Thyroid gland (tissue), 4 donors: Measurements from ENCODE around the gene SPAG17. TPM values are rescaled to one million over a fixed set of nuclear protein-coding genes. Genes with fewer than 3 reads are reported as not detected.
A peak's percentile ranks its signal among the peaks of the same experiment; 100 is the strongest.

Source experiments
- DNase-seq, 2 donors: peaks; one replicate each; pipeline ENCODE4 v3.0.0-alpha.2; 2019
- H3K27ac ChIP-seq, 3 donors: fragments of 200-600 bp; sonication (generic); 1 replicate in 2 of 3; 2 replicates in 1 of 3; pipeline ENCODE4 v1.5.1; 2016 to 2019; ENCODE audit warnings: mild to moderate bottlenecking in 1 of 3, moderate library complexity in 1 of 3
- H3K27me3 ChIP-seq: fragments of 200-600 bp; sonication (generic); one replicate; pipeline ENCODE4 v1.5.1; 2019
- H3K36me3 ChIP-seq, 2 donors: fragments of 200-600 bp; sonication (generic); one replicate each; pipeline ENCODE4 v1.5.1; 2016 to 2019
- H3K4me1 ChIP-seq, 2 donors: fragments of 200-600 bp; sonication (generic); one replicate each; pipeline ENCODE4 v1.5.1; 2017 to 2019
- H3K4me3 ChIP-seq, 3 donors: fragments of 200-600 bp; sonication (generic); replicated peaks in 1 of 3; 1 replicate in 2 of 3; 2 replicates in 1 of 3; pipeline ENCODE4 v1.5.1; 2016; ENCODE audit warnings: mild to moderate bottlenecking in 1 of 3
- H3K9me3 ChIP-seq: fragments of 200-600 bp; sonication (generic); one replicate; pipeline ENCODE4 v1.5.1; 2017
- POLR2A ChIP-seq, 2 donors: fragments of 450-650 bp; IDR thresholded peaks; one replicate each; pipeline ENCODE4 v1.6.1; 2017; ENCODE audit warnings: antibody characterized with exemption in 2 of 2, mild to moderate bottlenecking in 2 of 2, moderate library complexity in 1 of 2
- WGBS, 2 donors: methylation state at CpG; one replicate each; pipeline ENCODE4 v1.1.5; 2017; 5-methylcytosine and 5-hydroxymethylcytosine counted together
- intact Hi-C: fragments of 100-400 bp; cut with DNase I; formaldehyde crosslinking; loops from one replicate; pipeline ENCODE4 v1.15.1; 2023
- total RNA-seq, 4 donors: library from RNA; depleted of rRNA; stranded (reverse); fragments of >200 nt; gene quantifications; one replicate each; pipeline ENCODE4 v1.2.3, GENCODE V29; 2016
- TF ChIP-seq, protein P1 (sequence below), 6 experiments: fragments of 200-600 bp in 3 of 6; fragments of 450-650 bp in 3 of 6; sonication (generic) in 3 of 6; IDR thresholded peaks; one replicate each; pipeline ENCODE4 v1.5.1; 2016 to 2019; ENCODE audit warnings: antibody characterized with exemption in 6 of 6, mild to moderate bottlenecking in 2 of 6, inconsistent platforms in 1 of 6, moderate library complexity in 1 of 6

SPAG17 gene
- total RNA-seq, 4 donors from 2014 or later, result 0.81 to 14.6 (median 8.5) TPM

- peaks cover 3 to 17% of the 10 kb centered on the region in 2 donors for H3K4me1 ChIP-seq
- no peak overlapping the region for H3K4me3 ChIP-seq
- intact Hi-C loops, result no loop called here
- TF ChIP-seq, protein P1, sequence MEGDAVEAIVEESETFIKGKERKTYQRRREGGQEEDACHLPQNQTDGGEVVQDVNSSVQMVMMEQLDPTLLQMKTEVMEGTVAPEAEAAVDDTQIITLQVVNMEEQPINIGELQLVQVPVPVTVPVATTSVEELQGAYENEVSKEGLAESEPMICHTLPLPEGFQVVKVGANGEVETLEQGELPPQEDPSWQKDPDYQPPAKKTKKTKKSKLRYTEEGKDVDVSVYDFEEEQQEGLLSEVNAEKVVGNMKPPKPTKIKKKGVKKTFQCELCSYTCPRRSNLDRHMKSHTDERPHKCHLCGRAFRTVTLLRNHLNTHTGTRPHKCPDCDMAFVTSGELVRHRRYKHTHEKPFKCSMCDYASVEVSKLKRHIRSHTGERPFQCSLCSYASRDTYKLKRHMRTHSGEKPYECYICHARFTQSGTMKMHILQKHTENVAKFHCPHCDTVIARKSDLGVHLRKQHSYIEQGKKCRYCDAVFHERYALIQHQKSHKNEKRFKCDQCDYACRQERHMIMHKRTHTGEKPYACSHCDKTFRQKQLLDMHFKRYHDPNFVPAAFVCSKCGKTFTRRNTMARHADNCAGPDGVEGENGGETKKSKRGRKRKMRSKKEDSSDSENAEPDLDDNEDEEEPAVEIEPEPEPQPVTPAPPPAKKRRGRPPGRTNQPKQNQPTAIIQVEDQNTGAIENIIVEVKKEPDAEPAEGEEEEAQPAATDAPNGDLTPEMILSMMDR (IDR thresholded peaks at IDR 0.05), result no peak
- TF ChIP-seq POLR2A (IDR thresholded peaks at IDR 0.05), result no peak
- no peak overlapping the region for H3K27ac ChIP-seq
- DNase-seq, result no peak
- no peaks in the 10 kb centered on the region for H3K36me3 ChIP-seq
- no peaks in the 10 kb centered on the region for H3K27me3 ChIP-seq
- H3K9me3 ChIP-seq, result no peaks in the 10 kb centered on the region
Measured at GRCh38 chr1:117971777-117972176, 213.3 kb downstream of the SPAG17 start.

DNA sequence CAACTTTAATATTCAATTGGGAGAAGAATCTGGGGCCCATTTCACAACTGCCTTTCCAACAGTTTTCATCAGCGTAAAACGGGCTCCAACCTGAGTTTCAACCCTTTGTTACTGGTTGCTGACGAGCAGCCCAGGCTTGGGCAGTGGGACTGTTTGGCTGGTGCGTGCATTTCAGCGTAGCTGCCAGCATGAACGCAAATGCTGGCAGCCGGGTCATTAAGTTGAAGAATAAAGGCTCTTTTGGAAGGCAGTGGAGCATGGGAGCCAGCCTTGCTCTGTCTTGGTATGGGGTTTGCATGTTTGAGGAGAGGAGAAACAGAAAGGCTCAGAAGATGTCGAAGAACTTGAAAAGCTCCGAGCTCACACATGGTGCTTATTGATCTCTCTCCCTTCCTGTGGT, 214.8 kb downstream of the SPAG17 start:
- DNase-seq, result peak; percentile 58 to 70
- WGBS, 2 donors, result 21 to 26% methylated on average over 9 of the region's 9 CpGs
- H3K36me3 ChIP-seq, result no peaks in the 10 kb centered on the region
- TF ChIP-seq POLR2A (IDR thresholded peaks at IDR 0.05), result no peak
- TF ChIP-seq, protein P1 (IDR thresholded peaks at IDR 0.05), result no peak
- H3K4me1 ChIP-seq, result peaks cover 3 to 10% of the 10 kb centered on the region in 2 donors
- no peaks in the 10 kb centered on the region for H3K27me3 ChIP-seq
- H3K9me3 ChIP-seq, result no peaks in the 10 kb centered on the region
- intact Hi-C loops, result no loop called here
- no peak overlapping the region for H3K27ac ChIP-seq
- no peak overlapping the region for H3K4me3 ChIP-seq

DNA sequence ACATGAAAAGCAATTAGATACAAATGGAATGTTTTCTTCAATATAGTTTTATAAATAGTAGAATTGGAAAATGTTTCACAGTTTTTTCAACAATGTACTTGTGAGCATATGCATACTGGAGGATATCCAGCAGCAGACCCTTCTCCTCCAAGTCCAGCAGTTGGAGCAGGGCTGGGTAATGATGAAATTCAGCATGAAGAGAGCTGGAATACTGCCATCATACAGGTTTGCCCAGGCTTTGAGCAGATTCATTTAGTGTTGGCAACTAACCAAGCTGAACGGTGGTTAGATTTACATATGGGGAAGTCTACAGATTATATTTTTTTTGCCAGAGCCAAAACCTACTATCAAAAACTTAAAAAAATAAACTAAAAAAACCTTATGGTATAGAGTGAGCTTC, 217.1 kb downstream of the SPAG17 start:
- 0 to 10% methylated on average over 1 of the region's 1 CpG for WGBS, 2 donors
- no peak overlapping the region for H3K27ac ChIP-seq
- H3K4me3 ChIP-seq, result no peak overlapping the region
- DNase-seq, result no peak
- no peaks in the 10 kb centered on the region for H3K27me3 ChIP-seq
- H3K36me3 ChIP-seq, result no peaks in the 10 kb centered on the region
- H3K9me3 ChIP-seq, result no peaks in the 10 kb centered on the region
- no peak for TF ChIP-seq POLR2A (IDR thresholded peaks at IDR 0.05)
- TF ChIP-seq, protein P1 (IDR thresholded peaks at IDR 0.05), result no peak
- intact Hi-C loops, result no loop called here
- peaks cover 3 to 10% of the 10 kb centered on the region in 2 donors for H3K4me1 ChIP-seq

- Histone ChIP-seq H3K27ac (no peak overlapping the region), H3K36me3 (no peaks in the 10 kb centered on the region), H3K4me1 (peaks cover 3 to 10% of the 10 kb centered on the region in 2 donors), H3K27me3 (no peaks in the 10 kb centered on the region), H3K4me3 (no peak overlapping the region), H3K9me3 (no peaks in the 10 kb centered on the region)
- intact Hi-C loops, result no loop called here
- whole genome bisulfite sequencing, 2 donors, result 43 to 46% methylated on average over 4 of the region's 4 CpGs
- peak in 1 of 2 donors; percentile 5 for DNase-seq
- TF ChIP-seq, protein P1 (IDR thresholded peaks at IDR 0.05), result peak in 2 of 6 experiments; percentile 26 to 34
- TF ChIP-seq POLR2A (IDR thresholded peaks at IDR 0.05), result no peak
Measured at GRCh38 chr1:117967477-117967876, 217.6 kb downstream of the SPAG17 start.

GRCh38 chr1:117964290-117965038, 220.6 kb downstream of the SPAG17 start:
- no peaks in the 10 kb centered on the region for H3K27me3 ChIP-seq
- no peaks in the 10 kb centered on the region for H3K9me3 ChIP-seq
- 85 to 88% methylated on average over 3 of the region's 3 CpGs for WGBS, 2 donors
- no peak for DNase-seq
- H3K27ac ChIP-seq, result no peak overlapping the region
- peaks cover 0 to 10% of the 10 kb centered on the region in 2 donors for H3K4me1 ChIP-seq
- no peak for TF ChIP-seq POLR2A (IDR thresholded peaks at IDR 0.05)
- TF ChIP-seq, protein P1 (IDR thresholded peaks at IDR 0.05), result no peak
- intact Hi-C loops, result no loop called here
- peaks cover 2 to 3% of the 10 kb centered on the region in 2 donors for H3K36me3 ChIP-seq
- no peak overlapping the region for H3K4me3 ChIP-seq
